Colonic mucosa (tissue), 4 donors: ENCODE data around the gene LAMA4. TPM values are rescaled to one million over a fixed set of nuclear protein-coding genes. Genes with fewer than 3 reads are reported as not detected.

ENCODE experiments used
- DNase-seq: peaks from one replicate; pipeline ENCODE4 v3.0.0-alpha.2; 2020
- H3K27ac ChIP-seq: fragments of 200-600 bp; one replicate; pipeline ENCODE4 v1.8.0; 2021
- H3K27me3 ChIP-seq: fragments of 200-600 bp; one replicate; pipeline ENCODE4 v1.8.0; 2021
- H3K36me3 ChIP-seq: fragments of 200-600 bp; one replicate; pipeline ENCODE4 v1.8.0; 2021
- H3K4me1 ChIP-seq: fragments of 200-600 bp; one replicate; pipeline ENCODE4 v1.8.0; 2021; ENCODE audit warnings: mild to moderate bottlenecking
- H3K4me3 ChIP-seq: fragments of 200-600 bp; one replicate; pipeline ENCODE4 v1.8.0; 2021
- H3K9ac ChIP-seq, 2 donors: one replicate each; pipeline ENCODE4 v1.7.0; 2013; ENCODE audit warnings: control low read depth in 2 of 2, low read depth in 2 of 2, low read length in 2 of 2
- H3K9me3 ChIP-seq: fragments of 200-600 bp; one replicate; pipeline ENCODE4 v1.8.0; 2021
- CTCF ChIP-seq: fragments of 200-600 bp; IDR thresholded peaks from one replicate; pipeline ENCODE4 v1.8.0; 2022; ENCODE audit warnings: antibody characterized with exemption, mild to moderate bottlenecking
- intact Hi-C: fragments of 100-400 bp; cut with DNase I; formaldehyde crosslinking; loops from one replicate; pipeline ENCODE4 v1.14.1; 2022
- total RNA-seq, 2 donors: library from RNA; stranded (reverse); fragmentation: NEBNext Ultra II Directional in 1 of 2; extraction: Animal tissue kit (Norgen Biotek cat#: 25700) in 1 of 2; gene quantifications; one replicate each; pipeline ENCODE4 v1.2.1, GENCODE V29; 2021
- donor health status: healthy.
- donor health status: DM: no; HTN: no; CAD: no.
- donor health status: DM: no; HTN: no; CAD: no.

Gene LAMA4
- total RNA-seq, 2 donors from 2014 or later, result 15.8 to 35.1 TPM

GRCh38 chr6:112184951-112185350 lies 69.4 kb downstream of the LAMA4 start:
- Histone ChIP-seq H3K4me3 (no peak overlapping the region), H3K36me3 (no peaks in the 10 kb centered on the region), H3K27ac (no peak overlapping the region), H3K9me3 (no peaks in the 10 kb centered on the region), H3K27me3 (no peaks in the 10 kb centered on the region), H3K4me1 (no peaks in the 10 kb centered on the region), H3K9ac (no peak overlapping the region)
- TF ChIP-seq CTCF, result no peak
- no peak for DNase-seq
- intact Hi-C loops, result loop anchor here (5.0 kb wide), 1 partner anchor 127 kb away; no protein-coding TSS in a partner anchor

- H3K27ac ChIP-seq, result no peak overlapping the region
Observed at GRCh38 chr6:112183271-112183671, 71.1 kb downstream of the LAMA4 start.

GRCh38 chr6:112181130-112181529 lies 73.2 kb downstream of the LAMA4 start:
- no peaks in the 10 kb centered on the region for H3K36me3 ChIP-seq
- intact Hi-C loops, result loop anchor here (5.0 kb wide), 1 partner anchor 131 kb away; no protein-coding TSS in a partner anchor
- no peak overlapping the region for H3K4me3 ChIP-seq
- H3K27ac ChIP-seq, result no peak overlapping the region
- no peak for DNase-seq
- no peaks in the 10 kb centered on the region for H3K9me3 ChIP-seq
- H3K4me1 ChIP-seq, result no peaks in the 10 kb centered on the region
- no peak overlapping the region for H3K9ac ChIP-seq
- no peaks in the 10 kb centered on the region for H3K27me3 ChIP-seq
- TF ChIP-seq CTCF, result no peak

More at GRCh38 chr6:112183271-112183671, 71.1 kb downstream of the LAMA4 start:
- TF ChIP-seq CTCF, result no peak
- no peak overlapping the region for H3K4me3 ChIP-seq
- H3K27me3 ChIP-seq, result no peaks in the 10 kb centered on the region
- no peak overlapping the region for H3K9ac ChIP-seq
- H3K36me3 ChIP-seq, result no peaks in the 10 kb centered on the region
- H3K4me1 ChIP-seq, result no peaks in the 10 kb centered on the region
- H3K9me3 ChIP-seq, result no peaks in the 10 kb centered on the region
- DNase-seq, result no peak
- intact Hi-C loops, result loop anchor here (5.0 kb wide), 1 partner anchor 129 kb away; no protein-coding TSS in a partner anchor

GRCh38 chr6:112180095-112180820 lies 74.1 kb downstream of the LAMA4 start:
- Histone ChIP-seq H3K9ac (no peak overlapping the region), H3K9me3 (no peaks in the 10 kb centered on the region), H3K27me3 (no peaks in the 10 kb centered on the region), H3K27ac (no peak overlapping the region), H3K4me3 (no peak overlapping the region), H3K36me3 (no peaks in the 10 kb centered on the region), H3K4me1 (no peaks in the 10 kb centered on the region)
- peak; percentile 55 for TF ChIP-seq CTCF
- DNase-seq, result peak; percentile 46
- intact Hi-C loops, result loop anchor here (5.0 kb wide), 1 partner anchor 132 kb away; no protein-coding TSS in a partner anchor

- H3K27me3 ChIP-seq, result no peaks in the 10 kb centered on the region
- DNase-seq, result no peak
- no peak overlapping the region for H3K27ac ChIP-seq
- no peaks in the 10 kb centered on the region for H3K4me1 ChIP-seq
- TF ChIP-seq CTCF, result no peak
- H3K36me3 ChIP-seq, result no peaks in the 10 kb centered on the region
- no peak overlapping the region for H3K9ac ChIP-seq
- no peaks in the 10 kb centered on the region for H3K9me3 ChIP-seq
- intact Hi-C loops, result loop anchor here (5.0 to 10.0 kb wide), 2 partner anchors 133 to 195 kb away; no protein-coding TSS in a partner anchor
- H3K4me3 ChIP-seq, result no peak overlapping the region
Observed at GRCh38 chr6:112179631-112180030, 74.7 kb downstream of the LAMA4 start.
